Calu3 (cell line): Measurements from ENCODE around the gene NARS2. TPM values are rescaled to one million over a fixed set of nuclear protein-coding genes. Genes with fewer than 3 reads are reported as not detected.

ENCODE experiments used
- BruUV-seq: library from RNA; stranded (reverse); fragments of 400-500 nt; replicated peaks from 2 replicates; lab custom pipeline; 2021; lab: Mats Ljungman, UMichigan
- CTCF ChIA-PET: fragments of 300-600 bp; sonication (Branson Sonifier 250); formaldehyde crosslinking; loops from one replicate; lab custom pipeline; 2022; ENCODE audit warnings: antibody characterized with exemption; lab: Charles Lee
- DNase-seq: peaks from one replicate; pipeline ENCODE4 v3.0.0; 2022
- H3K27ac Mint-ChIP-seq: one replicate; pipeline ENCODE4 v1.8.0; 2022; ENCODE audit warnings: mixed read lengths; ENCODE audit not compliant: unreplicated experiment
- H3K27me3 Mint-ChIP-seq: one replicate; pipeline ENCODE4 v1.8.0; 2022; ENCODE audit warnings: mixed read lengths; ENCODE audit not compliant: unreplicated experiment
- H3K36me3 Mint-ChIP-seq: one replicate; pipeline ENCODE4 v1.8.0; 2022; ENCODE audit warnings: mild to moderate bottlenecking, moderate library complexity, mixed read lengths; ENCODE audit not compliant: insufficient read depth, unreplicated experiment
- H3K4me1 Mint-ChIP-seq: one replicate; pipeline ENCODE4 v1.8.0; 2022; ENCODE audit warnings: mild to moderate bottlenecking, low read depth, mixed read lengths; ENCODE audit not compliant: unreplicated experiment
- H3K4me3 Mint-ChIP-seq: one replicate; pipeline ENCODE4 v1.8.0; 2022; ENCODE audit warnings: mild to moderate bottlenecking, low read depth, moderate library complexity, mixed read lengths; ENCODE audit not compliant: unreplicated experiment
- H3K9me3 Mint-ChIP-seq: one replicate; pipeline ENCODE4 v1.8.0; 2022; ENCODE audit warnings: low read depth, mixed read lengths; ENCODE audit not compliant: unreplicated experiment
- intact Hi-C: fragments of 100-400 bp; cut with micrococcal nuclease; formaldehyde crosslinking; loops from one replicate; pipeline ENCODE4 v1.10.0; 2022; ENCODE audit not compliant: unreplicated experiment
- total RNA-seq: library from RNA; stranded (reverse); gene quantifications from 2 replicates; pipeline ENCODE4 v1.2.3, GENCODE V29; 2022
- TF ChIP-seq, protein P1 (sequence below): fragments of 200-600 bp; IDR thresholded peaks from one replicate; pipeline ENCODE4 v1.8.0; 2022; ENCODE audit warnings: antibody characterized with exemption; ENCODE audit not compliant: unreplicated experiment

The NARS2 gene
- total RNA-seq, 1 experiment from 2014 or later, result 17.8 TPM

DNA sequence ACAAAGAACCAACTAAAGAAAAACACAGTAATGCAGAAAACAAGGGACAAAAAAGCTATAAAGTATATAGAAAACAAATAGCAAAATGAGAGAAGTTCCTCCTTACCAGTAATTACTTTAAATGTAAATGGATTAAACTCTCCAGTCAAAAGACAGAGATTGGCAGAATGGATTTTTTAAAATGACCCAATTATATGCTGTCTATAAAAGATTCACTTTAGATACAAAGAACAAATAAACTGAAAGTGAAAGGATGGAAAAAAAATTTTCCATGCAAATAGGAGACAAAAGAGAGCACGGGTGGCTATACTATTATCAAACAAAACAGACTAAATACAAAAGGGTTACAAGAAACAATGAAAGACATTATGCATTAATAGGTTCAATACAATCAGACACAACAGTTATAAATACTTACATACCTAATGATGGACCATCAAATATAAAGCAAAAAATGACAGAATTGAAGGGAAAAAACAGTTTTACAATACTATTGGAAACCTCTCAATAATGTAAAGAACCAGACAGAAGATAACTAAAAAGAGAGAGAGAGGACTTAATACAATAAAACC, 64.6 kb downstream of the NARS2 start:
- Mint-ChIP-seq H3K4me1 (no peaks in the 10 kb centered on the region), H3K4me3 (no peak overlapping the region), H3K27me3 (no peaks in the 10 kb centered on the region), H3K36me3 (no peaks in the 10 kb centered on the region), H3K27ac (no peak overlapping the region), H3K9me3 (no peaks in the 10 kb centered on the region)
- TF ChIP-seq, protein P1, sequence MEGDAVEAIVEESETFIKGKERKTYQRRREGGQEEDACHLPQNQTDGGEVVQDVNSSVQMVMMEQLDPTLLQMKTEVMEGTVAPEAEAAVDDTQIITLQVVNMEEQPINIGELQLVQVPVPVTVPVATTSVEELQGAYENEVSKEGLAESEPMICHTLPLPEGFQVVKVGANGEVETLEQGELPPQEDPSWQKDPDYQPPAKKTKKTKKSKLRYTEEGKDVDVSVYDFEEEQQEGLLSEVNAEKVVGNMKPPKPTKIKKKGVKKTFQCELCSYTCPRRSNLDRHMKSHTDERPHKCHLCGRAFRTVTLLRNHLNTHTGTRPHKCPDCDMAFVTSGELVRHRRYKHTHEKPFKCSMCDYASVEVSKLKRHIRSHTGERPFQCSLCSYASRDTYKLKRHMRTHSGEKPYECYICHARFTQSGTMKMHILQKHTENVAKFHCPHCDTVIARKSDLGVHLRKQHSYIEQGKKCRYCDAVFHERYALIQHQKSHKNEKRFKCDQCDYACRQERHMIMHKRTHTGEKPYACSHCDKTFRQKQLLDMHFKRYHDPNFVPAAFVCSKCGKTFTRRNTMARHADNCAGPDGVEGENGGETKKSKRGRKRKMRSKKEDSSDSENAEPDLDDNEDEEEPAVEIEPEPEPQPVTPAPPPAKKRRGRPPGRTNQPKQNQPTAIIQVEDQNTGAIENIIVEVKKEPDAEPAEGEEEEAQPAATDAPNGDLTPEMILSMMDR, result no peak
- BruUV-seq, result no TSS peak
- DNase-seq, result no peak
- intact Hi-C loops, result no loop called here
- CTCF ChIA-PET, result no interaction called here

- no peaks in the 10 kb centered on the region for H3K9me3 Mint-ChIP-seq
- CTCF ChIA-PET, result interaction anchor here (0.7 kb wide), 1 partner anchor 11 kb away, joined by 3 read pairs; no protein-coding TSS in a partner anchor
- DNase-seq, result no peak
- TF ChIP-seq, protein P1, result no peak
- H3K4me3 Mint-ChIP-seq, result no peak overlapping the region
- H3K4me1 Mint-ChIP-seq, result no peaks in the 10 kb centered on the region
- intact Hi-C loops, result no loop called here
- H3K27me3 Mint-ChIP-seq, result no peaks in the 10 kb centered on the region
- H3K27ac Mint-ChIP-seq, result no peak overlapping the region
- H3K36me3 Mint-ChIP-seq, result no peaks in the 10 kb centered on the region
- no TSS peak for BruUV-seq
These were observed 70.0 kb downstream of the NARS2 start for GRCh38 chr11:78504708-78505107.

DNA sequence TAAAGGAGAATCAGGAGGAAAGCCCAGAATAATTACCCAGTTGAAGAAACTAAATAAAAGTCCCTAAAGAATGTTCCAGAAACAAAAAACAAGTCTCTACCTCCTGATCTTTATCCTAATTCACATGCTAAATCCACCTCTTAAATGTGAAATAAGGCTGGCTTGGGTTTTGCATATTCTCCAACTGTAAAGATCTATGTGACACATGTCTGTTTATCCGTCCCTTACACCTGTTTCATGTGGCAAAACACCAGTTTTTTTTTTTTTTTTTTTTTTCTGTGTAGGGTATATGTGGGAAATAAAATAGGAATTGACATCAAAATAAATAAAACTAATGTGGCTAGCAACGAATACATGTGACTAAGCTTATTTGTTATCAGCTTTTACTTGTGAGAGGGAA, 70.5 kb downstream of the NARS2 start:
- TF ChIP-seq, protein P1, result no peak
- no peak overlapping the region for H3K27ac Mint-ChIP-seq
- no peaks in the 10 kb centered on the region for H3K4me1 Mint-ChIP-seq
- BruUV-seq, result no TSS peak
- intact Hi-C loops, result no loop called here
- H3K4me3 Mint-ChIP-seq, result no peak overlapping the region
- DNase-seq, result no peak
- no peaks in the 10 kb centered on the region for H3K9me3 Mint-ChIP-seq
- CTCF ChIA-PET, result no interaction called here
- H3K27me3 Mint-ChIP-seq, result no peaks in the 10 kb centered on the region
- H3K36me3 Mint-ChIP-seq, result no peaks in the 10 kb centered on the region

DNA sequence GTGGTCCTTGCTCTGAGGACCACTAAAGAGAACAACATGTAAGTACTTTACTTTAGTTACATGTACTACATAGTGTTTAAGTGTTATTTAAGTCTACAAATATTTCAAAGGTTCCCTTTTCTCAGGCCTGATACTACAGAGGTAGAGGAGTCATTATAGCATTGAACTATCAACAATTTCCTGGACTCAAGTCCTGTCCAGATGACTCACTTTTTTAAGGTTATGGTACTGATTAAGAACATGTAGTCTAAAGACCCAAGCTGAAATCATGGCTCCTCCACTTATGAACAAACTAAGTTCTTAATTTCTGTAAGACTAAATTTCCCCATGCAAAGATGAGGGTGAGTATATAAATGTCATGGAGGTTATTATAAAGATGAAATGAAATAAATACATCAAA, 74.7 kb downstream of the NARS2 start:
- Mint-ChIP-seq H3K4me3 (no peak overlapping the region), H3K9me3 (no peaks in the 10 kb centered on the region), H3K27me3 (no peaks in the 10 kb centered on the region), H3K4me1 (no peaks in the 10 kb centered on the region), H3K36me3 (no peaks in the 10 kb centered on the region), H3K27ac (no peak overlapping the region)
- BruUV-seq, result no TSS peak
- DNase-seq, result no peak
- CTCF ChIA-PET, result no interaction called here
- TF ChIP-seq, protein P1, result no peak
- intact Hi-C loops, result no loop called here
